ENCODE results near the gene MET.
"Not testable (repeated sequence)": the region's sequence is repeated elsewhere in the genome, so short reads cannot be mapped to it uniquely, and the experiment has no call there.

Gene MET

GRCh38 chr7:116741625-116742316 is 69.8 kb downstream of the MET start:
- H3K27me3 ChIP-seq (ENCODE audit: control insufficient read depth, insufficient read depth, low read length) = no peaks in the 10 kb centered on the region
- H3K4me1 ChIP-seq (ENCODE audit: control insufficient read depth, insufficient read depth, low read length) = peaks cover 36% of the 10 kb centered on the region
- peak overlapping the region; percentile 6 for H3K4me2 ChIP-seq (ENCODE audit: low read length)
- no peaks in the 10 kb centered on the region for H3K9me3 ChIP-seq (replicated peaks; ENCODE audit: low read length)
- no peak overlapping the region for H3K9ac ChIP-seq (ENCODE audit: low read depth, low read length)
- H3K4me3 ChIP-seq (ENCODE audit: low read length) = no peak overlapping the region
- peaks cover 42% of the 10 kb centered on the region for H3K36me3 ChIP-seq (ENCODE audit: insufficient read depth, low read length)

GRCh38 chr7:116742641-116743040 is 70.6 kb downstream of the MET start:
- H3K4me1 ChIP-seq (ENCODE audit: control insufficient read depth, insufficient read depth, low read length) = peaks cover 28% of the 10 kb centered on the region
- H3K9me3 ChIP-seq (replicated peaks; ENCODE audit: low read length) = no peaks in the 10 kb centered on the region
- H3K27me3 ChIP-seq (ENCODE audit: control insufficient read depth, insufficient read depth, low read length) = no peaks in the 10 kb centered on the region
- H3K9ac ChIP-seq (ENCODE audit: low read depth, low read length) = no peak overlapping the region
- H3K36me3 ChIP-seq (ENCODE audit: insufficient read depth, low read length) = peaks cover 42% of the 10 kb centered on the region
- no peak overlapping the region for H3K4me2 ChIP-seq (ENCODE audit: low read length)
- H3K4me3 ChIP-seq (ENCODE audit: low read length) = no peak overlapping the region

GRCh38 chr7:116743835-116744234 is 71.8 kb downstream of the MET start:
- not testable (repeated sequence) for H3K4me3 ChIP-seq (ENCODE audit: low read length); H3K9ac ChIP-seq (ENCODE audit: low read depth, low read length); H3K27me3 ChIP-seq (ENCODE audit: control insufficient read depth, insufficient read depth, low read length); H3K4me2 ChIP-seq (ENCODE audit: low read length); H3K9me3 ChIP-seq (replicated peaks; ENCODE audit: low read length)
- peaks cover 23% of the 10 kb centered on the region for H3K4me1 ChIP-seq (ENCODE audit: control insufficient read depth, insufficient read depth, low read length)
- H3K36me3 ChIP-seq (ENCODE audit: insufficient read depth, low read length) = peaks cover 42% of the 10 kb centered on the region

- peaks cover 26% of the 10 kb centered on the region for H3K36me3 ChIP-seq (ENCODE audit: insufficient read depth, low read length)
- H3K4me1 ChIP-seq (ENCODE audit: control insufficient read depth, insufficient read depth, low read length); H3K27me3 ChIP-seq (ENCODE audit: control insufficient read depth, insufficient read depth, low read length); H3K4me3 ChIP-seq (ENCODE audit: low read length); H3K9me3 ChIP-seq (replicated peaks; ENCODE audit: low read length); H3K9ac ChIP-seq (ENCODE audit: low read depth, low read length); H3K4me2 ChIP-seq (ENCODE audit: low read length): not testable (repeated sequence)
Measured at GRCh38 chr7:116746388-116746787, 74.4 kb downstream of the MET start.

- not testable (repeated sequence) for H3K4me2 ChIP-seq (ENCODE audit: low read length); H3K9me3 ChIP-seq (replicated peaks; ENCODE audit: low read length); H3K27me3 ChIP-seq (ENCODE audit: control insufficient read depth, insufficient read depth, low read length); H3K4me1 ChIP-seq (ENCODE audit: control insufficient read depth, insufficient read depth, low read length); H3K9ac ChIP-seq (ENCODE audit: low read depth, low read length); H3K4me3 ChIP-seq (ENCODE audit: low read length)
- peaks cover 20% of the 10 kb centered on the region for H3K36me3 ChIP-seq (ENCODE audit: insufficient read depth, low read length)
Measured at GRCh38 chr7:116751070-116751469, 79.1 kb downstream of the MET start.

- H3K9ac ChIP-seq (ENCODE audit: low read depth, low read length) = no peak overlapping the region
- no peaks in the 10 kb centered on the region for H3K9me3 ChIP-seq (replicated peaks; ENCODE audit: low read length)
- H3K27me3 ChIP-seq (ENCODE audit: control insufficient read depth, insufficient read depth, low read length) = no peaks in the 10 kb centered on the region
- no peak overlapping the region for H3K4me3 ChIP-seq (ENCODE audit: low read length)
- H3K4me1 ChIP-seq (ENCODE audit: control insufficient read depth, insufficient read depth, low read length) = no peaks in the 10 kb centered on the region
- H3K4me2 ChIP-seq (ENCODE audit: low read length) = no peak overlapping the region
- peaks cover 32% of the 10 kb centered on the region for H3K36me3 ChIP-seq (ENCODE audit: insufficient read depth, low read length)
Measured at GRCh38 chr7:116752305-116753074, 80.5 kb downstream of the MET start.

- Histone ChIP-seq H3K4me2 (ENCODE audit: low read length) (no peak overlapping the region), H3K4me1 (ENCODE audit: control insufficient read depth, insufficient read depth, low read length) (no peaks in the 10 kb centered on the region), H3K9ac (ENCODE audit: low read depth, low read length) (no peak overlapping the region), H3K9me3 (replicated peaks; ENCODE audit: low read length) (no peaks in the 10 kb centered on the region), H3K27me3 (ENCODE audit: control insufficient read depth, insufficient read depth, low read length) (no peaks in the 10 kb centered on the region), H3K36me3 (ENCODE audit: insufficient read depth, low read length) (peaks cover 38% of the 10 kb centered on the region), H3K4me3 (ENCODE audit: low read length) (no peak overlapping the region)
Measured at GRCh38 chr7:116753130-116753529, 81.1 kb downstream of the MET start.

GRCh38 chr7:116754186-116754585 is 82.2 kb downstream of the MET start:
- Histone ChIP-seq H3K9me3 (replicated peaks; ENCODE audit: low read length) (no peaks in the 10 kb centered on the region), H3K27me3 (ENCODE audit: control insufficient read depth, insufficient read depth, low read length) (no peaks in the 10 kb centered on the region), H3K4me3 (ENCODE audit: low read length) (no peak overlapping the region), H3K4me2 (ENCODE audit: low read length) (no peak overlapping the region), H3K9ac (ENCODE audit: low read depth, low read length) (no peak overlapping the region), H3K4me1 (ENCODE audit: control insufficient read depth, insufficient read depth, low read length) (no peaks in the 10 kb centered on the region), H3K36me3 (ENCODE audit: insufficient read depth, low read length) (peaks cover 49% of the 10 kb centered on the region)

- Histone ChIP-seq H3K9ac (ENCODE audit: low read depth, low read length) (no peak overlapping the region), H3K4me1 (ENCODE audit: control insufficient read depth, insufficient read depth, low read length) (no peaks in the 10 kb centered on the region), H3K4me2 (ENCODE audit: low read length) (no peak overlapping the region), H3K36me3 (ENCODE audit: insufficient read depth, low read length) (peaks cover 70% of the 10 kb centered on the region), H3K27me3 (ENCODE audit: control insufficient read depth, insufficient read depth, low read length) (no peaks in the 10 kb centered on the region), H3K4me3 (ENCODE audit: low read length) (no peak overlapping the region), H3K9me3 (replicated peaks; ENCODE audit: low read length) (no peaks in the 10 kb centered on the region)
Measured at GRCh38 chr7:116757283-116757682, 85.3 kb downstream of the MET start.

- not testable (repeated sequence) for H3K4me1 ChIP-seq (ENCODE audit: control insufficient read depth, insufficient read depth, low read length); H3K4me2 ChIP-seq (ENCODE audit: low read length)
- peaks cover 83% of the 10 kb centered on the region for H3K36me3 ChIP-seq (ENCODE audit: insufficient read depth, low read length)
Measured at GRCh38 chr7:116759642-116760041, 87.6 kb downstream of the MET start.

GRCh38 chr7:116762971-116763370 is 91.0 kb downstream of the MET start:
- Histone ChIP-seq H3K36me3 (ENCODE audit: insufficient read depth, low read length) (peaks cover 73% of the 10 kb centered on the region), H3K9me3 (replicated peaks; ENCODE audit: low read length) (no peaks in the 10 kb centered on the region), H3K4me1 (ENCODE audit: control insufficient read depth, insufficient read depth, low read length) (no peaks in the 10 kb centered on the region), H3K27me3 (ENCODE audit: control insufficient read depth, insufficient read depth, low read length) (no peaks in the 10 kb centered on the region), H3K9ac (ENCODE audit: low read depth, low read length) (no peak overlapping the region), H3K4me3 (ENCODE audit: low read length) (no peak overlapping the region), H3K4me2 (ENCODE audit: low read length) (no peak overlapping the region)

More at GRCh38 chr7:116759642-116760041, 87.6 kb downstream of the MET start:
- H3K9me3 ChIP-seq (replicated peaks; ENCODE audit: low read length); H3K27me3 ChIP-seq (ENCODE audit: control insufficient read depth, insufficient read depth, low read length); H3K4me3 ChIP-seq (ENCODE audit: low read length); H3K9ac ChIP-seq (ENCODE audit: low read depth, low read length): not testable (repeated sequence)

- Histone ChIP-seq H3K4me2 (ENCODE audit: low read length) (no peak overlapping the region), H3K4me3 (ENCODE audit: low read length) (no peak overlapping the region), H3K9ac (ENCODE audit: low read depth, low read length) (no peak overlapping the region), H3K4me1 (ENCODE audit: control insufficient read depth, insufficient read depth, low read length) (no peaks in the 10 kb centered on the region), H3K9me3 (replicated peaks; ENCODE audit: low read length) (no peaks in the 10 kb centered on the region), H3K36me3 (ENCODE audit: insufficient read depth, low read length) (peaks cover 70% of the 10 kb centered on the region), H3K27me3 (ENCODE audit: control insufficient read depth, insufficient read depth, low read length) (no peaks in the 10 kb centered on the region)
Measured at GRCh38 chr7:116763647-116764046, 91.7 kb downstream of the MET start.

All from skeletal muscle satellite cell (primary cell).